T-cell (primary cell): ENCODE measurements around the gene AOX1. TPM values are rescaled to one million over a fixed set of nuclear protein-coding genes. Genes with fewer than 3 reads are reported as not detected.

Experiments used
- ATAC-seq, 4 experiments: fragments of 200-7000 bp in 3 of 4; fragments of 150-1000 bp in 1 of 4; cut with Tn5 transposase; replicated peaks in 1 of 4; 1 replicate in 3 of 4; 2 replicates in 1 of 4; pipeline ENCODE4 v1.10.0; 2021; ENCODE audit warnings: moderate library complexity in 3 of 4, mild to moderate bottlenecking in 2 of 4, moderate number of reproducible peaks in 1 of 4
- CTCF ChIA-PET, 2 donors: fragments of 300-600 bp; sonication (Branson Sonifier 250); formaldehyde crosslinking; loops; one replicate each; lab custom pipeline; 2022; ENCODE audit warnings: antibody characterized with exemption in 2 of 2; lab: Charles Lee
- POLR2A ChIA-PET, 2 donors: fragments of 300-600 bp; sonication (Branson Sonifier 250); formaldehyde crosslinking; loops; one replicate each; lab custom pipeline; 2022; ENCODE audit warnings: antibody characterized with exemption in 2 of 2; lab: Charles Lee
- DNase-seq, 35 experiments: peaks; one replicate each; pipeline versions ENCODE4 v3.0.0 to v3.0.0-alpha.2; 2013 to 2023
- H3K27ac ChIP-seq: one replicate; pipeline ENCODE4 v1.5.1; 2013; ENCODE audit warnings: low read length
- H3K27me3 ChIP-seq, 2 experiments: replicated peaks in 1 of 2; 1 replicate in 1 of 2; 2 replicates in 1 of 2; pipeline versions ENCODE4 v1.6.1 to v1.7.0; 2013; ENCODE audit warnings: low read length in 1 of 2, mixed read lengths in 1 of 2; ENCODE audit not compliant: control insufficient read depth in 2 of 2, insufficient read depth in 2 of 2; ENCODE audit errors: extremely low read depth in 1 of 2
- H3K36me3 ChIP-seq, 2 donors: 1 replicate in 1 of 2; 2 replicates in 1 of 2; pipeline versions ENCODE4 v1.6.1 to v1.7.0; 2013; ENCODE audit warnings: low read length in 1 of 2; ENCODE audit not compliant: control insufficient read depth in 2 of 2, insufficient read depth in 1 of 2; ENCODE audit errors: extremely low read depth in 1 of 2
- H3K4me1 ChIP-seq, 2 experiments: 1 replicate in 1 of 2; 2 replicates in 1 of 2; pipeline versions ENCODE4 v1.6.1 to v1.7.0; 2013; ENCODE audit warnings: low read length in 2 of 2, mixed read lengths in 1 of 2; ENCODE audit not compliant: insufficient read depth in 2 of 2, control insufficient read depth in 1 of 2; ENCODE audit errors: extremely low read depth in 1 of 2
- H3K4me3 ChIP-seq, 2 donors: 1 replicate in 1 of 2; 2 replicates in 1 of 2; pipeline versions ENCODE4 v1.5.1 to v1.7.0; 2013; ENCODE audit warnings: mild to moderate bottlenecking in 2 of 2, low read length in 1 of 2, moderate library complexity in 1 of 2; ENCODE audit not compliant: control insufficient read depth in 1 of 2; ENCODE audit errors: extremely low read depth in 1 of 2
- H3K9me3 ChIP-seq: 2 replicates; pipeline ENCODE4 v1.7.0; 2013
- H3K27ac Mint-ChIP-seq, 2 donors: one replicate each; pipeline ENCODE4 v1.8.0; 2020 to 2021; ENCODE audit warnings: mild to moderate bottlenecking in 2 of 2, mixed read lengths in 2 of 2
- H3K27me3 Mint-ChIP-seq, 2 donors: one replicate each; pipeline ENCODE4 v1.8.0; 2021 to 2022; ENCODE audit warnings: mixed read lengths in 2 of 2
- H3K36me3 Mint-ChIP-seq: one replicate; pipeline ENCODE4 v1.8.0; 2021; ENCODE audit warnings: mixed read lengths
- H3K4me1 Mint-ChIP-seq, 3 donors: one replicate each; pipeline ENCODE4 v1.8.0; 2020 to 2022; ENCODE audit warnings: mixed read lengths in 3 of 3, mild to moderate bottlenecking in 1 of 3
- H3K4me3 Mint-ChIP-seq, 3 donors: one replicate each; pipeline ENCODE4 v1.8.0; 2020 to 2022; ENCODE audit warnings: mild to moderate bottlenecking in 3 of 3, mixed read lengths in 3 of 3, moderate library complexity in 3 of 3
- H3K9me3 Mint-ChIP-seq, 3 donors: one replicate each; pipeline ENCODE4 v1.8.0; 2020 to 2022; ENCODE audit warnings: mixed read lengths in 3 of 3
- WGBS: methylation state at CpG from one replicate; pipeline ENCODE4 v1.1.5; 2013; ENCODE audit warnings: missing lambda C conversion rate; ENCODE audit not compliant: insufficient coverage; 5-methylcytosine and 5-hydroxymethylcytosine counted together
- total RNA-seq, 35 experiments: library from RNA in 6 of 35; stranded (reverse) in 6 of 35; fragments of 120-200 nt in 1 of 35; gene quantifications; one replicate each; pipeline versions ENCODE4 v1.2.1 to v1.2.4 and lab custom pipeline; 2013 to 2026

AOX1 gene
- total RNA-seq, 5 donors from 2014 or later (not counting 1 experiment from before 2014, with no cell fraction given): 1.3 to 1.4 (median 1.4) TPM; not detected in 2

DNA sequence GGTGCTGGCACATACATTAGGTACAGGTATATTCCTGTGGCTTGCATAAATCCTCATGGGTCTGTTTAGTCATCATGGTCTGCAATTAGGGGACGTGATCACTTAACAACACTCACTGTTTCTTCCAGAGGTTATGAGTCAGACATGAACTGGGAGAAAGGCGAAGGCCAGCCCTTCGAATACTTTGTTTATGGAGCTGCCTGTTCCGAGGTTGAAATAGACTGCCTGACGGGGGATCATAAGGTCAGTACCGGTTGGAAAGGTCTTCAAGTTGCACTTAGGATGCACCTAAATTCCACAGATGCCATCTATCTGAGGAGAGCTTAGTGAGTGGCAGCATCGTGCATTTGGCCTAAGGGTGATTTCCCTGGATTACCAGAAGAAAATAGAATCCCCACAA is 76.9 kb downstream of the AOX1 start:
- Mint-ChIP-seq H3K9me3 (no peaks in the 10 kb centered on the region), H3K4me1 (no peaks in the 10 kb centered on the region), H3K4me3 (no peak overlapping the region), H3K27me3 (peaks cover 0 to 7% of the 10 kb centered on the region in 2 donors), H3K27ac (no peak overlapping the region), H3K36me3 (no peaks in the 10 kb centered on the region)
- ATAC-seq: no peak
- Histone ChIP-seq H3K4me3 (no peak overlapping the region), H3K4me1 (no peaks in the 10 kb centered on the region), H3K27ac (no peak overlapping the region), H3K9me3 (no peaks in the 10 kb centered on the region), H3K27me3 (no peaks in the 10 kb centered on the region), H3K36me3 (no peaks in the 10 kb centered on the region)
- WGBS: no CpG with 5 or more reads among the region's 7 CpGs
- no peak for DNase-seq
- ChIA-PET CTCF (no interaction called here), POLR2A (no interaction called here)

DNA sequence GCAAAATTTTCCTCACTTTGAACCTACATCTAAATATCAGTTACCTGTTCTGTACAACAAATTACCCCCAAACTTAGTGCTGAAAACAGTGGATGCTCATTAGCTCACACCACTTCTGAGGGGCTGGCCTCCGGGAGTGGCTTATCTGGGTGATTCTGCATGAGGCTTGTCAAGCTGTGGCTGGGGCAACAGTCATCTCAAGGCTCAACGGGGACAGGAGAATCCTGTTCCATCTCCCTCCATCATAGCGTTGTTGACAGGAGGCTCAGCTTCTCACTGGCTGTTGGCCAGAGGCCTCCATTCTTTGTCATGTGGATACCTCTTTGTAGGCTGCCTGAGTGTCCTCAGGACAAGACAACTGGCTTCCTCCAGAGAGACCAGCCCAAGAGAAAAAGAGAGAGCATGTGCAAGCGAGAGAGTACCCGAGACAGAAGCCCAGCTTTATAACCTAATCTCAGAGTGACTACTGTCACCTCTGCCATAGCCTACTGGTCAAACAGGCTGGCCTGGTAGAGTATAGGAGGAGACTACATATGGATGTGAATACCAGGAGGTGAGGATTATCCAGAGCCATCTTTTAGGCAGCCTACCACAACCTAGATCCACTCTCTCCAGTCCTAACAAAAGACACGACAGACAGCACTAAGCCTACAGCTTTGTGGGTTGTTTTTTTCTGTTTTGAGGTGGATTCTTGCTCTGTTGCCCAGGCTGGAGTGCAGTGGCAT is 79.1 kb downstream of the AOX1 start:
- no peak overlapping the region for H3K4me3 ChIP-seq
- Mint-ChIP-seq H3K27me3 (peaks cover 0 to 9% of the 10 kb centered on the region in 2 donors), H3K9me3 (no peaks in the 10 kb centered on the region), H3K4me1 (no peaks in the 10 kb centered on the region), H3K27ac (no peak overlapping the region), H3K4me3 (no peak overlapping the region), H3K36me3 (no peaks in the 10 kb centered on the region)
- H3K27me3 ChIP-seq: no peaks in the 10 kb centered on the region
- WGBS: 94% methylated on average over 2 of the region's 6 CpGs
- no peaks in the 10 kb centered on the region for H3K9me3 ChIP-seq
- DNase-seq (no peak), ATAC-seq (no peak)
- no peaks in the 10 kb centered on the region for H3K36me3 ChIP-seq
- ChIA-PET POLR2A (no interaction called here), CTCF (no interaction called here)
- H3K4me1 ChIP-seq: no peaks in the 10 kb centered on the region
- H3K27ac ChIP-seq: no peak overlapping the region

DNA sequence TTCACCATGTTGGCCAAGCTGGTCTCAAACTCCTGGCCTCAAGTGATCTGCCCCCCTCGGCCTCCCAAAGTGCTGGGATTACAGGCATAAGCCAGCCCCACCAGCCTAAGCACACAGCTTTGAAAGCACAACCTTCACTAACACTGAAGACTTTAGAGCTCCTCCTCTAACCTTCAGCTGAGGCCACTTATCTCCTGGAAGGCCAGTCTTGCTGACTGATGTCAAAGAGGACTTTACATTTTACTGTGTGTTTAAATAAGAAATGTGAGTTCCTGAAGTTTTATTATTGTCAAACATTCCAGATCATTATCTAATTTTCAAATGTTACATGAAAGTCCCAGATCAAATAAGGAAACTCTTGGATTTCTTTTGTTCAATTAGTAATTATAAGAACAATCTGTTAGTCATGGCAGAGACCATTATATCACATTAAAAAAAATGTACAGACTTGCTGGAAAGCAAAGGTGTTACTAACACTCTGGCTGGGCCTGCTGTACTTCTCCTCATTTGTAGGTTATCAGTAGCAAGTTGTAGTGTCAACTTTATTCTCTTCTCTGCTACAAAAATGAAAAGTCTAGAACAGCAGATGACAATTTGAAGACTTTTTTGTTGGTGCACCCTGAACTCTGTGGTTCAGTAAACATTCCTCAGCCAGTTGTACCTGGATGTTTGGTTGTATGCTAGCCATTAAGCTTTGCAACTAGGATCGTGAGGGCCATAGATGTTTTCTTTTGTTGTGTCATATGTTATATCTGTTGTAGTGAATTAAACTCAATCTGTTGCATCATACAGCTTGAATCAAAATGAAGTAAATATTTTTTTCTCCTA is 80.0 kb downstream of the AOX1 start:
- Mint-ChIP-seq H3K36me3 (no peaks in the 10 kb centered on the region), H3K27me3 (peaks cover 0 to 13% of the 10 kb centered on the region in 2 donors), H3K4me1 (no peaks in the 10 kb centered on the region), H3K4me3 (no peak overlapping the region), H3K27ac (no peak overlapping the region), H3K9me3 (no peaks in the 10 kb centered on the region)
- ChIA-PET CTCF (no interaction called here), POLR2A (no interaction called here)
- no peak for ATAC-seq
- DNase-seq: no peak
- H3K27me3 ChIP-seq: no peaks in the 10 kb centered on the region
- no peak overlapping the region for H3K4me3 ChIP-seq
- H3K9me3 ChIP-seq: no peaks in the 10 kb centered on the region
- WGBS: no CpG with 5 or more reads among the region's 2 CpGs
- H3K36me3 ChIP-seq: no peaks in the 10 kb centered on the region
- H3K27ac ChIP-seq: no peak overlapping the region
- H3K4me1 ChIP-seq: no peaks in the 10 kb centered on the region

DNA sequence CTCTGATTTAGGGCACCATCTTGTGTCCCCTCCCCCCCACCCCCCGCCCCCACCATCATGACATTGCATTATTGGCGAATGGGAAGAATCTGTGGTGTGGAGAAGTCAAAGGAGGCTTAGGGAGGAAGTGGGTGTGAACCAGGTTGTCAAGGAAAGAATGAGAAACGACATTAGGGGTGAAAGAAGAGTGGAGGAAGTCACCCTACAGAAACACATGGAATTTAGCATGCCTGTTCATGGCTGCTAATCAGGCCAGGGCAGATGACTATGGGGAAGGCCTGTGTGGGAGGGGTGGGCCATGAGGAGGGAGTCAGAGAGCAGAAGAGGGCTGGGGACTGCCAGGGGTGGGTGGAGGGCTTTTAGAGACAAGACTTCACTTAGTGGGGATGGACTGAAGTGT is 81.6 kb downstream of the AOX1 start:
- Mint-ChIP-seq H3K27ac (no peak overlapping the region), H3K4me1 (no peaks in the 10 kb centered on the region), H3K27me3 (peaks cover 0 to 10% of the 10 kb centered on the region in 2 donors), H3K9me3 (no peaks in the 10 kb centered on the region), H3K36me3 (no peaks in the 10 kb centered on the region), H3K4me3 (no peak overlapping the region)
- no peaks in the 10 kb centered on the region for H3K27me3 ChIP-seq
- ChIA-PET CTCF (interaction anchor here in 1 of 2 donors (0.6 kb wide), 1 partner anchor 97 kb away, joined by 3 read pairs; no protein-coding TSS in a partner anchor), POLR2A (no interaction called here)
- no CpG with 5 or more reads among the region's 3 CpGs for WGBS
- no peaks in the 10 kb centered on the region for H3K4me1 ChIP-seq
- no peak for DNase-seq
- no peaks in the 10 kb centered on the region for H3K36me3 ChIP-seq
- H3K9me3 ChIP-seq: no peaks in the 10 kb centered on the region
- no peak overlapping the region for H3K4me3 ChIP-seq
- no peak overlapping the region for H3K27ac ChIP-seq
- ATAC-seq: no peak

DNA sequence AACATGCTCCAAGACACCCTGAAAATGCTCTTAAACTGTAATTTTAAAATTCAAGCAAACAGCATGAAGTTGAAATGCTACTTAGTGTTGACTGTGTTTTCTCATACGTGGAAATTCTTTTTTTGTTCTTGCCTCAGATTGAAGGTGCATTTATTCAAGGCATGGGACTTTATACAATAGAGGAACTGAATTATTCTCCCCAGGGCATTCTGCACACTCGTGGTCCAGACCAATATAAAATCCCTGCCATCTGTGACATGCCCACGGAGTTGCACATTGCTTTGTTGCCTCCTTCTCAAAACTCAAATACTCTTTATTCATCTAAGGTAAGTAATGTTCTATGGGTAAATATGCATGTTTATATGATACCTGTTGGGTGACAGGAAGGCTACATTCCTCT is 82.7 kb downstream of the AOX1 start:
- H3K4me1 Mint-ChIP-seq: peaks cover 2 to 5% (median 5%) of the 10 kb centered on the region in 3 donors
- no CpG with 5 or more reads among the region's 3 CpGs for WGBS
- ATAC-seq: no peak
- H3K4me3 Mint-ChIP-seq: no peak overlapping the region
- peaks cover 0 to 13% of the 10 kb centered on the region in 2 donors for H3K27me3 Mint-ChIP-seq
- H3K36me3 ChIP-seq: no peaks in the 10 kb centered on the region
- no peaks in the 10 kb centered on the region for H3K27me3 ChIP-seq
- ChIA-PET POLR2A (no interaction called here), CTCF (no interaction called here)
- no peaks in the 10 kb centered on the region for H3K36me3 Mint-ChIP-seq
- H3K4me3 ChIP-seq: no peak overlapping the region
- DNase-seq: no peak
- no peaks in the 10 kb centered on the region for H3K9me3 Mint-ChIP-seq
- H3K4me1 ChIP-seq: peaks cover 4 to 6% of the 10 kb centered on the region in 2 experiments
- H3K27ac Mint-ChIP-seq: no peak overlapping the region
- no peaks in the 10 kb centered on the region for H3K9me3 ChIP-seq
- H3K27ac ChIP-seq: no peak overlapping the region

DNA sequence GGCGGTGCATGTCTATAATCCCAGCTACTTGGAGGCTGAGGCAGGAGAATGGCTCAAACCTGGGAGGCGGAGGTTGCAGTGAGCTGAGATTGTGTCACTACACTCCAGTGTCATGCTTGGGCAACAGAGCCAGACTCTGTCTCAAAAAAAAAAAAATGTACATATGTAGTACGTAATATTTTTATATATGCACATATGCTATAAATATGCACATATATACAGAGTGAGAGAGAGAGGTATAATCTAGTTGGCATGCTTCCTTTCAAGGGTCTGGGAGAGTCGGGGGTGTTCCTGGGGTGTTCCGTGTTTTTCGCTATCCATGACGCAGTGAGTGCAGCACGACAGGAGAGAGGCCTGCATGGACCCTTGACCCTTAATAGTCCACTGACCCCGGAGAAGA is 83.5 kb downstream of the AOX1 start:
- H3K27ac Mint-ChIP-seq: no peak overlapping the region
- H3K36me3 Mint-ChIP-seq: no peaks in the 10 kb centered on the region
- H3K9me3 Mint-ChIP-seq: no peaks in the 10 kb centered on the region
- H3K9me3 ChIP-seq: no peaks in the 10 kb centered on the region
- H3K4me1 ChIP-seq: peaks cover 4 to 6% of the 10 kb centered on the region in 2 experiments
- POLR2A ChIA-PET: no interaction called here
- no peaks in the 10 kb centered on the region for H3K27me3 ChIP-seq
- ATAC-seq: no peak
- H3K4me3 Mint-ChIP-seq: no peak overlapping the region
- CTCF ChIA-PET: no interaction called here
- no peak overlapping the region for H3K27ac ChIP-seq
- H3K27me3 Mint-ChIP-seq: peaks cover 0 to 15% of the 10 kb centered on the region in 2 donors
- H3K4me3 ChIP-seq: no peak overlapping the region
- H3K4me1 Mint-ChIP-seq: peaks cover 4 to 11% (median 6%) of the 10 kb centered on the region in 3 donors
- DNase-seq: no peak
- 94% methylated on average over 7 of the region's 9 CpGs for WGBS
- no peaks in the 10 kb centered on the region for H3K36me3 ChIP-seq
